ENCODE measurements around the gene HIVEP1. TPM values are rescaled to one million over a fixed set of nuclear protein-coding genes. Genes with fewer than 3 reads are reported as not detected.
A peak's percentile ranks its signal among the peaks of the same experiment; 100 is the strongest.

Gene HIVEP1
- total RNA-seq, 2 experiments from 2014 or later: 43.2 to 43.8 TPM

GRCh38 chr6:12047304-12047703 is 35.2 kb downstream of the HIVEP1 start:
- POLR2A ChIA-PET: interaction anchor here (1.2 to 2.2 kb wide), 2 partner anchors 35 to 39 kb away, joined by 3 to 10 read pairs; partner anchors contain the start of gene HIVEP1
- Mint-ChIP-seq H3K4me3 (no peak overlapping the region), H3K36me3 (peaks cover 14% of the 10 kb centered on the region), H3K9me3 (no peaks in the 10 kb centered on the region), H3K4me1 (ENCODE audit: low read depth) (peaks cover 74% of the 10 kb centered on the region), H3K27me3 (no peaks in the 10 kb centered on the region), H3K27ac (peak overlapping the region; percentile 15)
- DNase-seq: no peak
- intact Hi-C loops (cut with micrococcal nuclease): no loop called here
- CTCF ChIA-PET: interaction anchor here (0.8 kb wide), 2 partner anchors 52 to 392 kb away, joined by 3 read pairs; no protein-coding TSS in a partner anchor

DNA sequence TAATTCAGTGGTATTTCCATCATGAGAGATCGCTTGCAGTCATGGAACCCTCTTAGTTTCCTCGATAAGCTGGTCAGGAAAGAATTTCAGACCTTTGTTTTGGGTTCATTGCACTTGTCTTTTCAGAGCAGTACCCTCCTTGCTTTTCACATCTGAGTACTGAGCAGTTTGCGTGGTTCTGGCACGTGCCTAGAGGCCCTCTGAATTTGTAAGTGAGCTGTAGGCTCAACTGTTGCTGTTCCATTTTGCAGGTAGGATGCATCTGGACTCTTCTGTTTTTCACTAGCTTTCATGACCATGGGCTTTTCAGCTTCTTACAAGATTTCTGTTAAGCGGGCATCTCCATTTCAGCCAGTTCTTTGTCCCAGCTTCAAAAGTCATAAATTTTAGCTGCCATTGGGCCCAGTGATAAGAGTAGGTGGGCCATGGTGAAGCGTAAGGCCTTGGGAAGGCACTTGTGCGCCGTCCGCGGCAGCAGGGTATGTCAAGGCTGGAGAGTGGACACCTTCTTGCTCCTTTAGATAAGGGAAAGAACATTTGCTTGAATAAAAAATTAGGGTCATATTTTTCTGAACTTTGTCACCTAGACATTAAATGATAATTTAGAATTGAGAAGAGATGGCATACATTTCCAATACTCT is 35.8 kb downstream of the HIVEP1 start:
- no peaks in the 10 kb centered on the region for H3K27me3 Mint-ChIP-seq
- no peak for DNase-seq
- H3K36me3 Mint-ChIP-seq: peaks cover 14% of the 10 kb centered on the region
- no peaks in the 10 kb centered on the region for H3K9me3 Mint-ChIP-seq
- peak overlapping the region; percentile 84 for H3K27ac Mint-ChIP-seq
- ChIA-PET POLR2A (interaction anchor here (1.2 to 2.2 kb wide), 2 partner anchors 35 to 39 kb away, joined by 3 to 10 read pairs; partner anchors contain the start of gene HIVEP1), CTCF (interaction anchor here (0.8 to 1.5 kb wide), 3 partner anchors 34 to 393 kb away, joined by 3 to 6 read pairs (median 3); no protein-coding TSS in a partner anchor)
- H3K4me3 Mint-ChIP-seq: no peak overlapping the region
- intact Hi-C loops (cut with micrococcal nuclease): loop anchor here (1.0 kb wide), 2 partner anchors 12 to 319 kb away; no protein-coding TSS in a partner anchor
- H3K4me1 Mint-ChIP-seq (ENCODE audit: low read depth): peaks cover 77% of the 10 kb centered on the region

DNA sequence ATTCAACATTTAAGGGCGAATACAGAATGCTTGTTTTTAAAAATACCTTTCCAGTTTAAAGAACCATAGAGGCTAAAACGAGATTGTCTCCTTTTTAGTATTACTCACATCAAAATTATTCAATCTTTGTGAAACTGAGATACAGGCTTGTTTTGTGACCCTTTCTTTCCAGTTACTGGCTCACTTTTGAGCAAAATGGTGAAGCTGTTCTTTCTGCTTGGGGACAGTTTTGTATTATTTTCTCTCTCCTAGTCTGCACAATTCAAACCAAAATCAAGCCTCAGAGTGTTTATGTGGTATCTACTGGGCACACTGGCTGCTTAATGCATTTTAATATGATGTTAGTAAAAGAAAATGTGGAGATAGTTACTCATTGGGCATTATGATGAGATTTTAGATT is 36.5 kb downstream of the HIVEP1 start:
- ChIA-PET POLR2A (interaction anchor here (1.2 to 2.2 kb wide), 3 partner anchors 36 to 337 kb away, joined by 3 to 10 read pairs (median 3); partner anchors contain the start of gene HIVEP1), CTCF (interaction anchor here (0.7 to 1.5 kb wide), 2 partner anchors 35 to 39 kb away, joined by 3 to 6 read pairs; no protein-coding TSS in a partner anchor)
- Mint-ChIP-seq H3K36me3 (peaks cover 14% of the 10 kb centered on the region), H3K27ac (peak overlapping the region; percentile 84), H3K4me3 (peak overlapping the region; percentile 19), H3K4me1 (ENCODE audit: low read depth) (peaks cover 81% of the 10 kb centered on the region), H3K27me3 (no peaks in the 10 kb centered on the region), H3K9me3 (no peaks in the 10 kb centered on the region)
- intact Hi-C loops (cut with micrococcal nuclease): loop anchor here (1.0 kb wide), 2 partner anchors 12 to 319 kb away; no protein-coding TSS in a partner anchor
- DNase-seq: no peak

DNA sequence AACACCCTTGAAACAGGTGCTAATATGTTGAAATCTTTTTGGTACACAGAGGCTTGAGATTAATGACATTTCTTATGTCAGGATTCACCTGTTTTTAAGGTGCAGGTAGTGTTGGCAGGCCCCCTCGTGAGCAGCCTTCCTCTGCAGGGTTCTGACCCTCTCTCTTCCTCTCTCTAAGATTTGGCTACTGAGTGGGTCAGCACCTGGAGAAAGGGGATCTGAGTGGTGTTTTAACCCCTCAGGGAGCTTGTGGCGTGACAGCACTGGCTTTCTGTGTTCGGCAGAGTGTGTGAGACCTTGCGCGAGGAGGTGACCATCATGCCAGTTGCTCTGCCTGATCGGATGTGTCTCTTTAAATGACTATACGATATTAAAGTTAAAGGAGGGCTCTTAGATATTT is 37.1 kb downstream of the HIVEP1 start:
- intact Hi-C loops (cut with micrococcal nuclease): no loop called here
- Mint-ChIP-seq H3K27ac (peak overlapping the region; percentile 84), H3K27me3 (no peaks in the 10 kb centered on the region), H3K4me1 (ENCODE audit: low read depth) (peaks cover 80% of the 10 kb centered on the region), H3K36me3 (peaks cover 14% of the 10 kb centered on the region), H3K4me3 (no peak overlapping the region), H3K9me3 (no peaks in the 10 kb centered on the region)
- ChIA-PET CTCF (interaction anchor here (1.5 kb wide), 1 partner anchor 35 kb away, joined by 6 read pairs; no protein-coding TSS in a partner anchor), POLR2A (interaction anchor here (1.3 to 2.2 kb wide), 2 partner anchors 37 to 338 kb away, joined by 3 to 10 read pairs; partner anchors contain the start of gene HIVEP1)
- no peak for DNase-seq

GRCh38 chr6:12051861-12052368 is 39.8 kb downstream of the HIVEP1 start:
- Mint-ChIP-seq H3K9me3 (no peaks in the 10 kb centered on the region), H3K4me3 (peak overlapping the region; percentile 13), H3K27ac (peak overlapping the region; percentile 84), H3K4me1 (ENCODE audit: low read depth) (peaks cover 73% of the 10 kb centered on the region), H3K27me3 (no peaks in the 10 kb centered on the region), H3K36me3 (peaks cover 12% of the 10 kb centered on the region)
- ChIA-PET CTCF (interaction anchor here (0.7 to 1.2 kb wide), 5 partner anchors 13 to 396 kb away, joined by 3 to 4 read pairs (median 3); no protein-coding TSS in a partner anchor), POLR2A (interaction anchor here (0.6 to 1.5 kb wide), 7 partner anchors 12 to 339 kb away, joined by 3 to 4 read pairs (median 3); no protein-coding TSS in a partner anchor)
- DNase-seq: peak; percentile 78
- intact Hi-C loops (cut with micrococcal nuclease): loop anchor here (1.0 to 2.0 kb wide), 4 partner anchors 8 to 340 kb away; no protein-coding TSS in a partner anchor

DNA sequence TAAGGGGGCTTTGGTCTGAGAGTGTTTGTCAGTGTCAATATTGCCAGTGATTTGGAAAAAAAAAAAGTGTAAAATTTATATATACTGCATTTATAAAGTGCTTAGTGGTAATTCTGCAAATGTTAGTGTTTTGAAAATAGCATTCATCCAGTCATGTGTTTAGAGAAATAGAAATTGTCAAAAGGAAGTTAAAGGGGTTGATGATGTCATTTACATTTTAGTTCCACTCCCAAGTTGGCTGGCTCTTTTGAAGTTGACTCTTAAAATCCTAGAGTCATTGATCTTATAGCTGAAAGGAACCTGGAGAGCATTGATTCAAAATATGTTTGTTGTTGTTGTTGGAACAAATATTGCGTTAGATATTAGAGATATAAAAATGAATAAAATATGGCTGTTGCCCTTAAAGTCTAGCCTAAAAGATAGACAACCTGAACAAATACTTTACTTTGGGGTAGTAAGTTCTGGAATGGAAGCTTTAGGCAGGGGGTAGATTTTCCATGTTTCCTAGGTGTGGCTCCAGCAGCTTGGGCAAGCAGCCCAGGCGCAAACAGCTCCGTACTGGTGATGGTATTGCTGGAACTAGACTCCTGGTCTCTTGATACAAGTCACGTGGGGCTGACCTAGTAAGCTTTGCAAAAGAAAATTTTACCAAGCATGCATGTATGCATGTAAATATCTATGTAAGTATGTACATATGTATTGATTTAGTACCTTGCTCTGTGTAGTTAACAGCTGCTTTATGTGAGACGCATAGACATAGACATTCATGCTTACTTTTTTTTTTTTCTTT is 46.3 kb downstream of the HIVEP1 start:
- Mint-ChIP-seq H3K27ac (no peak overlapping the region), H3K9me3 (no peaks in the 10 kb centered on the region), H3K4me1 (ENCODE audit: low read depth) (peaks cover 50% of the 10 kb centered on the region), H3K27me3 (no peaks in the 10 kb centered on the region), H3K4me3 (no peak overlapping the region), H3K36me3 (peaks cover 8% of the 10 kb centered on the region)
- DNase-seq: no peak
- intact Hi-C loops (cut with micrococcal nuclease): no loop called here
- ChIA-PET CTCF (no interaction called here), POLR2A (interaction anchor here (0.6 kb wide), 1 partner anchor 19 kb away, joined by 3 read pairs; no protein-coding TSS in a partner anchor)

DNA sequence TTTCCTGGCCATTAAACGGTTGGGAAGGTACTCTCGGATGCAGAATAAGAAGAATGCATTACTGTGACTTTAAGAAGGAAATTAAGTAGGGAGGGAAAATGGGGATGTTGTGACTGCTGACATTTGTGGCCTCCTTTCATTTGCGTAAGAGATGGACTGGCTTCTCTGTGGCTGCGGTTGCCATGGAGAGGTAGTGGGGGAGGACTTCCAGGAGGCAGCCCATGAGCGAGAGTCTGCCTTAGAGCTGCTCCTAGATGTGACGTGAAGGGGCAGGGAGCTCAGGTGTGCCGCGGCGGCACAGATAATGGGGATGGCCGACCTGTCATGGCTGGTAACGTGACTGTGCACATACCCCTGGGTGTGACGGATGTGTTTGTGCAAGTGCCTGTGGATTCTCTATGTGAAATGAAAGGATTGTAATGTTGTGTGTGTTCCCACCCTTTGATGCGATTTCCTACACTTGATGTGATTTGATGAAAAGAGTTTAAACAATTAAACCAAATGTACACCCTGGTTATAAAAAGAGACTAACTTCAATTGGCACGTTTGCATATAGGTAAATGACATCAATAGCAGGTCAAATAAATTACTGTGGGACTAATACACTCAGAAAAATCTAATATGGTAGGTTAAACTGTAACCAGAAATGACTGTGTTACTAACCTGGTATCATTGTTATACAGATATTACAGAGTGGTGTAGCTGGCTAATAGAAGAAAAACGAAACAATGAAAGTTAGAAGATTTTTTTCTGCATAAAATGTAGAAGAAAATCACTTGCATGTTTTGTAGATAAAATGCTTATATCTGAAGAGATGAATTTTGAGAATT is 48.9 kb downstream of the HIVEP1 start:
- intact Hi-C loops (cut with micrococcal nuclease): loop anchor here (1.0 to 5.0 kb wide), 4 partner anchors 9 to 274 kb away; no protein-coding TSS in a partner anchor
- peaks cover 6% of the 10 kb centered on the region for H3K36me3 Mint-ChIP-seq
- peak; percentile 87 for DNase-seq
- H3K9me3 Mint-ChIP-seq: no peaks in the 10 kb centered on the region
- no peaks in the 10 kb centered on the region for H3K27me3 Mint-ChIP-seq
- peaks cover 65% of the 10 kb centered on the region for H3K4me1 Mint-ChIP-seq (ENCODE audit: low read depth)
- ChIA-PET POLR2A (no interaction called here), CTCF (no interaction called here)
- peak overlapping the region; percentile 76 for H3K4me3 Mint-ChIP-seq
- H3K27ac Mint-ChIP-seq: peak overlapping the region; percentile 84

- ChIA-PET CTCF (no interaction called here), POLR2A (interaction anchor here (1.0 kb wide), 1 partner anchor 16 kb away, joined by 3 read pairs; no protein-coding TSS in a partner anchor)
- Mint-ChIP-seq H3K4me3 (no peak overlapping the region), H3K9me3 (no peaks in the 10 kb centered on the region), H3K4me1 (ENCODE audit: low read depth) (peaks cover 69% of the 10 kb centered on the region), H3K27me3 (no peaks in the 10 kb centered on the region), H3K36me3 (peaks cover 8% of the 10 kb centered on the region), H3K27ac (no peak overlapping the region)
- intact Hi-C loops (cut with micrococcal nuclease): loop anchor here (5.0 kb wide), 1 partner anchor 275 kb away; no protein-coding TSS in a partner anchor
- DNase-seq: no peak
These were observed 50.5 kb downstream of the HIVEP1 start for GRCh38 chr6:12062605-12063004.

GRCh38 chr6:12064131-12064530 is 52.0 kb downstream of the HIVEP1 start:
- Mint-ChIP-seq H3K9me3 (no peaks in the 10 kb centered on the region), H3K4me1 (ENCODE audit: low read depth) (peaks cover 60% of the 10 kb centered on the region), H3K27ac (peak overlapping the region; percentile 42), H3K4me3 (no peak overlapping the region), H3K36me3 (peaks cover 8% of the 10 kb centered on the region), H3K27me3 (no peaks in the 10 kb centered on the region)
- ChIA-PET POLR2A (interaction anchor here (1.1 kb wide), 1 partner anchor 12 kb away, joined by 4 read pairs; no protein-coding TSS in a partner anchor), CTCF (interaction anchor here (0.7 kb wide), 1 partner anchor 169 kb away, joined by 3 read pairs; no protein-coding TSS in a partner anchor)
- no peak for DNase-seq
- intact Hi-C loops (cut with micrococcal nuclease): loop anchor here (2.0 to 5.0 kb wide), 2 partner anchors 55 to 277 kb away; no protein-coding TSS in a partner anchor

GRCh38 chr6:12064538-12065071 is 52.5 kb downstream of the HIVEP1 start:
- ChIA-PET CTCF (interaction anchor here (0.7 kb wide), 1 partner anchor 168 kb away, joined by 3 read pairs; no protein-coding TSS in a partner anchor), POLR2A (no interaction called here)
- intact Hi-C loops (cut with micrococcal nuclease): loop anchor here (2.0 to 5.0 kb wide), 2 partner anchors 54 to 277 kb away; no protein-coding TSS in a partner anchor
- H3K27ac Mint-ChIP-seq: peak overlapping the region; percentile 42
- peaks cover 58% of the 10 kb centered on the region for H3K4me1 Mint-ChIP-seq (ENCODE audit: low read depth)
- no peak for DNase-seq
- peaks cover 4% of the 10 kb centered on the region for H3K36me3 Mint-ChIP-seq
- no peak overlapping the region for H3K4me3 Mint-ChIP-seq
- no peaks in the 10 kb centered on the region for H3K9me3 Mint-ChIP-seq
- H3K27me3 Mint-ChIP-seq: no peaks in the 10 kb centered on the region
